IPS-NIHi7 (cell line): Measurements from ENCODE around the gene PRMT1.

ENCODE experiments used
- DNase-seq: peaks from one replicate; pipeline ENCODE4 v3.0.0; 2012; ENCODE audit warnings: mixed read lengths; ENCODE audit errors: extremely low spot score

Gene PRMT1

GRCh38 chr19:49667473-49667872 is 9.6 kb upstream of the PRMT1 start:
- DNase-seq = no peak

GRCh38 chr19:49669516-49669915 is 7.6 kb upstream of the PRMT1 start:
- no peak for DNase-seq

- DNase-seq = peak; percentile 88
Observed at GRCh38 chr19:49672131-49672919, 4.7 kb upstream of the PRMT1 start.

- peak; percentile 67 for DNase-seq
Observed at GRCh38 chr19:49676136-49676783, 811 bp upstream of the PRMT1 start.

GRCh38 chr19:49676784-49677230 is 264 bp upstream of the PRMT1 start:
- peak; percentile 93 for DNase-seq

- DNase-seq = peak; percentile 62
Observed at GRCh38 chr19:49677901-49678674, 1.0 kb downstream of the PRMT1 start.

- peak; percentile 7 for DNase-seq
Observed at GRCh38 chr19:49678985-49679770, 2.1 kb downstream of the PRMT1 start.

- DNase-seq = peak; percentile 8
Observed at GRCh38 chr19:49679771-49680413, 2.8 kb downstream of the PRMT1 start.

- DNase-seq = peak; percentile 95
Observed at GRCh38 chr19:49680421-49681351, 3.6 kb downstream of the PRMT1 start.

- no peak for DNase-seq
Observed at GRCh38 chr19:49681830-49682229, 4.8 kb downstream of the PRMT1 start.

GRCh38 chr19:49682274-49682673 is 5.2 kb downstream of the PRMT1 start:
- no peak for DNase-seq

- no peak for DNase-seq
Observed at GRCh38 chr19:49683814-49684250, 6.8 kb downstream of the PRMT1 start.

- DNase-seq = no peak
Observed at GRCh38 chr19:49684251-49684982, 7.3 kb downstream of the PRMT1 start.

GRCh38 chr19:49684983-49685553 is 8.0 kb downstream of the PRMT1 start:
- no peak for DNase-seq

- no peak for DNase-seq
Observed at GRCh38 chr19:49685845-49686332, 8.8 kb downstream of the PRMT1 start.

- DNase-seq = no peak
Observed at GRCh38 chr19:49686503-49687088, 9.5 kb downstream of the PRMT1 start.

- no peak for DNase-seq
Observed at GRCh38 chr19:49687150-49687549, 10.1 kb downstream of the PRMT1 start.

GRCh38 chr19:49687566-49688316 is 10.7 kb downstream of the PRMT1 start:
- DNase-seq = no peak
